ENCODE data around the gene NFYA. TPM values are rescaled to one million over a fixed set of nuclear protein-coding genes. Genes with fewer than 3 reads are reported as not detected.

Gene NFYA
- polyA plus RNA-seq, 3 donors, result 9.7 to 21.4 (median 10.7) TPM

- no peak overlapping the region for H3K4me3 ChIP-seq (replicated peaks in 1 of 3; ENCODE audit: low read depth in 2 of 3, low read length in 3 of 3)
- H3K27ac ChIP-seq (ENCODE audit: low read depth in 1 of 2, low read length in 2 of 2), result no peak overlapping the region
- WGBS (ENCODE audit: insufficient coverage), result no CpG with 5 or more reads among the region's 1 CpG
- intact Hi-C loops (cut with micrococcal nuclease), result no loop called here
- Mint-ChIP-seq H3K4me3 (no peak overlapping the region), H3K27me3 (ENCODE audit: low read depth in 3 of 3) (peaks cover 1 to 5% (median 3%) of the 10 kb centered on the region in 3 donors), H3K4me1 (no peaks in the 10 kb centered on the region), H3K36me3 (peaks cover 0 to 2% of the 10 kb centered on the region in 2 donors), H3K9me3 (peaks cover 0 to 2% (median 2%) of the 10 kb centered on the region in 7 donors), H3K27ac (no peak overlapping the region)
- H3K4me1 ChIP-seq (ENCODE audit: control insufficient read depth in 1 of 2, insufficient read depth in 2 of 2, low read length in 2 of 2), result no peaks in the 10 kb centered on the region
- TF ChIP-seq CTCF (IDR thresholded peaks at IDR 0.05), result no peak
- no peaks in the 10 kb centered on the region for H3K27me3 ChIP-seq (ENCODE audit: control insufficient read depth in 2 of 2, insufficient read depth in 2 of 2, low read length in 2 of 2)
- H3K36me3 ChIP-seq (replicated peaks in 1 of 2; ENCODE audit: control insufficient read depth in 1 of 2, insufficient read depth in 2 of 2, low read length in 2 of 2), result no peaks in the 10 kb centered on the region
- no peaks in the 10 kb centered on the region for H3K79me2 ChIP-seq (ENCODE audit: insufficient read depth, low read length)
- H4K20me1 ChIP-seq (ENCODE audit: insufficient read depth, low read length), result no peaks in the 10 kb centered on the region
- DNase-seq, result no peak
- H3K4me2 ChIP-seq (replicated peaks; ENCODE audit: extremely low read depth, low read length, poor library complexity, severe bottlenecking), result no peak overlapping the region
- no peak overlapping the region for H2AFZ ChIP-seq (ENCODE audit: insufficient read depth, low read depth, low read length, poor library complexity, severe bottlenecking)
- H3K9me3 ChIP-seq (replicated peaks in 1 of 2; ENCODE audit: control insufficient read depth in 1 of 2, insufficient read depth in 1 of 2, low read length in 2 of 2), result no peaks in the 10 kb centered on the region
- H3K9ac ChIP-seq (ENCODE audit: insufficient read depth, low read length, poor library complexity, severe bottlenecking), result no peak overlapping the region
Observed at GRCh38 chr6:41147917-41148316, 75.1 kb downstream of the NFYA start.

Other genes with a start within 250 kb of the NFYA start
- 1 to 10 TPM in 1 of 3 donors, under 1 TPM in 1, not detected in 1; 0.09 to 2.3 TPM for gene UNC5CL, start 33.8 kb upstream of the NFYA start, polyA plus RNA-seq
- gene TSPO2, start 30.5 kb upstream of the NFYA start, polyA plus RNA-seq, result not detected
- gene APOBEC2, start 19.8 kb upstream of the NFYA start, polyA plus RNA-seq, result under 1 TPM in 2 of 3 donors, not detected in 1; 0.14 to 0.42 TPM
- 10 to 100 TPM in 2 of 3 donors, 1 to 10 TPM in 1; 6.5 to 23.6 (median 16.8) TPM for gene OARD1, start 618 bp upstream of the NFYA start, polyA plus RNA-seq
- gene TREML1, start 81.4 kb downstream of the NFYA start, polyA plus RNA-seq, result 1 to 10 TPM in 2 of 3 donors, under 1 TPM in 1; 0.65 to 3.6 (median 2.6) TPM
- gene TREM2, start 90.1 kb downstream of the NFYA start, polyA plus RNA-seq, result under 1 TPM; 0.54 to 0.78 (median 0.56) TPM
- gene TREML2, start 128.2 kb downstream of the NFYA start, polyA plus RNA-seq, result 1 to 10 TPM in 2 of 3 donors, under 1 TPM in 1; 0.89 to 4.2 (median 1.1) TPM
- not detected for gene TREML4, start 155.4 kb downstream of the NFYA start, polyA plus RNA-seq
- gene TREM1, start 213.7 kb downstream of the NFYA start, polyA plus RNA-seq, result 100 to 1,000 TPM; 175 to 303 (median 240) TPM

All from CD14-positive monocyte (primary cell).